ENCODE data around the gene CPD.
A peak's percentile ranks its signal among the peaks of the same experiment; 100 is the strongest.
"Not testable (repeated sequence)": the region's sequence is repeated elsewhere in the genome, so short reads cannot be mapped to it uniquely, and the experiment has no call there.

CPD gene

GRCh38 chr17:30429155-30429554, 50.4 kb downstream of the CPD start:
- peak; percentile 82 for DNase-seq

GRCh38 chr17:30433514-30433913, 54.8 kb downstream of the CPD start:
- peak; percentile 90 for DNase-seq

- no peak for DNase-seq
These were observed 58.0 kb downstream of the CPD start for GRCh38 chr17:30436729-30437128.

- DNase-seq = no peak
These were observed 65.0 kb downstream of the CPD start for GRCh38 chr17:30443721-30444120.

GRCh38 chr17:30446640-30447039, 67.9 kb downstream of the CPD start:
- DNase-seq = not testable (repeated sequence)

GRCh38 chr17:30449480-30449879, 70.8 kb downstream of the CPD start:
- DNase-seq = peak; percentile 7

- DNase-seq = peak; percentile 2
These were observed 71.6 kb downstream of the CPD start for GRCh38 chr17:30450125-30451027.

GRCh38 chr17:30454635-30455034, 75.9 kb downstream of the CPD start:
- no peak for DNase-seq

- no peak for DNase-seq
These were observed 79.6 kb downstream of the CPD start for GRCh38 chr17:30458371-30458770.

GRCh38 chr17:30458797-30459413, 80.2 kb downstream of the CPD start:
- not testable (repeated sequence) for DNase-seq

GRCh38 chr17:30468465-30468864, 89.7 kb downstream of the CPD start:
- no peak for DNase-seq

GRCh38 chr17:30472238-30472890, 93.6 kb downstream of the CPD start:
- DNase-seq = no peak

- DNase-seq = no peak
These were observed 96.5 kb downstream of the CPD start for GRCh38 chr17:30475206-30475605.

GRCh38 chr17:30476726-30477082, 98.0 kb downstream of the CPD start:
- DNase-seq = no peak

GRCh38 chr17:30477083-30477773, 98.5 kb downstream of the CPD start, which contains the start of gene GOSR1:
GOSR1 (plus strand) TSS chr17:30477408; CDS start chr17:30477434, 26 bp downstream.
- peak; percentile 95 for DNase-seq

GRCh38 chr17:30477774-30478115, 99.0 kb downstream of the CPD start:
- peak; percentile 22 for DNase-seq

GRCh38 chr17:30482555-30482954, 103.8 kb downstream of the CPD start:
- no peak for DNase-seq

- no peak for DNase-seq
These were observed 104.4 kb downstream of the CPD start for GRCh38 chr17:30483159-30483558.

GRCh38 chr17:30493780-30494179, 115.1 kb downstream of the CPD start:
- no peak for DNase-seq

- no peak for DNase-seq
These were observed 116.9 kb downstream of the CPD start for GRCh38 chr17:30495586-30495985.

- peak; percentile 58 for DNase-seq
These were observed 124.8 kb downstream of the CPD start for GRCh38 chr17:30503558-30503957.

- no peak for DNase-seq
These were observed 127.2 kb downstream of the CPD start for GRCh38 chr17:30505868-30506417.

- no peak for DNase-seq
These were observed 127.8 kb downstream of the CPD start for GRCh38 chr17:30506481-30506880.

All from fibroblast of skin of back (primary cell).